ENCODE measurements around the gene DIPK1B. TPM values are rescaled to one million over a fixed set of nuclear protein-coding genes. Genes with fewer than 3 reads are reported as not detected.

Gene DIPK1B
- total RNA-seq, 4 donors from 2014 or later: 19.4 to 23.6 (median 22.6) TPM

- Histone ChIP-seq H3K4me3 (replicated peaks in 1 of 3) (no peak overlapping the region), H3K4me1 (peaks cover 0 to 7% of the 10 kb centered on the region in 2 donors), H3K9me3 (no peaks in the 10 kb centered on the region), H3K27ac (no peak overlapping the region), H3K36me3 (peaks cover 8 to 9% of the 10 kb centered on the region in 2 donors), H3K27me3 (no peaks in the 10 kb centered on the region)
- TF ChIP-seq, protein P1, sequence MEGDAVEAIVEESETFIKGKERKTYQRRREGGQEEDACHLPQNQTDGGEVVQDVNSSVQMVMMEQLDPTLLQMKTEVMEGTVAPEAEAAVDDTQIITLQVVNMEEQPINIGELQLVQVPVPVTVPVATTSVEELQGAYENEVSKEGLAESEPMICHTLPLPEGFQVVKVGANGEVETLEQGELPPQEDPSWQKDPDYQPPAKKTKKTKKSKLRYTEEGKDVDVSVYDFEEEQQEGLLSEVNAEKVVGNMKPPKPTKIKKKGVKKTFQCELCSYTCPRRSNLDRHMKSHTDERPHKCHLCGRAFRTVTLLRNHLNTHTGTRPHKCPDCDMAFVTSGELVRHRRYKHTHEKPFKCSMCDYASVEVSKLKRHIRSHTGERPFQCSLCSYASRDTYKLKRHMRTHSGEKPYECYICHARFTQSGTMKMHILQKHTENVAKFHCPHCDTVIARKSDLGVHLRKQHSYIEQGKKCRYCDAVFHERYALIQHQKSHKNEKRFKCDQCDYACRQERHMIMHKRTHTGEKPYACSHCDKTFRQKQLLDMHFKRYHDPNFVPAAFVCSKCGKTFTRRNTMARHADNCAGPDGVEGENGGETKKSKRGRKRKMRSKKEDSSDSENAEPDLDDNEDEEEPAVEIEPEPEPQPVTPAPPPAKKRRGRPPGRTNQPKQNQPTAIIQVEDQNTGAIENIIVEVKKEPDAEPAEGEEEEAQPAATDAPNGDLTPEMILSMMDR (IDR thresholded peaks at IDR 0.05): no peak
- no peak for TF ChIP-seq POLR2A (IDR thresholded peaks at IDR 0.05)
- WGBS, 2 donors: 75 to 82% methylated on average over 9 to 10 of the region's 11 CpGs
- DNase-seq: no peak
- intact Hi-C loops (cut with DNase I): no loop called here
Observed at GRCh38 chr9:136674786-136675349, 37.5 kb upstream of the DIPK1B start.

DNA sequence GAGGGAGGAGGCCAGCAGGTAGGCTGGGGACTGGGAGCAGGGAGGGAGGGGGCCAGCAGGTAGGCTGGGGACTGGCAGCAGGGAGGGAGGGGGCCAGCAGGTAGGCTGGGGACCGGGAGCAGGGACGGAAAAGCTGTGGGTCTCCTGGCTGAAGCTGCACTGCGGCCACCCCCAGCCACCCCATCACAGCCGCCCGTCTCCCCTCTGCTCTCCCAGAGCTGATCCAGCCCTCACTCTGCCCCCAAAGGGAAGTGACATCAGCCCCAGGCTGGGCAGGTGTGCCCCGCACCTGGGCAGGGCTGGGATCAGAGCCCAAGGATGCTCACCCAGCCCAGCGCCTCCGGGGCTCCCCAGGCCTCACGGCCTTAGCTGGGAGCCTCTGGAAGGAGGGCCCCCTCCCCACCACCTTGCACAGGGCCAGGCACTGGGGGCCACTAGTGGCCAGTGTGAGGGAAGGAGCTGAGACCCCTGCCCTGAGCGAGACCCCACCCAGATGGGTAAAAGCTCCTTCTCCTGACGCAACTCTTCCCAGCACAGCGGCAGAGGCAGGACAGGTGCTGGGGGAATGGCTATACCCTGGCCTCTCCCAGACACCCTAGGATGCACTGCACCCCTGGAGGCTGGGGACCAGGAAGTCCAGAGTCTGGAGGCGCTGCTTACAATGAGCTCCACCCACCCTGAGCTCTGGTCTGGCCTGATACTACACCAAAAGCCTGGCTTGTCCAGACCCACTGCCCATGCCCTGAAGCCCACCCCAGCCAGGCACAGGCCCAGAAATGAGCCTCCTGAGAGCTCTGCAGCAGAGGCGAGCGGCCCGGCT, 36.7 kb upstream of the DIPK1B start:
- 80 to 95% methylated on average over 6 of the region's 16 CpGs for WGBS, 2 donors

GRCh38 chr9:136676297-136676794, 36.0 kb upstream of the DIPK1B start:
- TF ChIP-seq, protein P1 (IDR thresholded peaks at IDR 0.05): no peak
- no peak for TF ChIP-seq POLR2A (IDR thresholded peaks at IDR 0.05)
- no peak for DNase-seq
- Histone ChIP-seq H3K27me3 (no peaks in the 10 kb centered on the region), H3K4me1 (peaks cover 0 to 4% of the 10 kb centered on the region in 2 donors), H3K4me3 (replicated peaks in 1 of 3) (no peak overlapping the region), H3K9me3 (no peaks in the 10 kb centered on the region), H3K27ac (no peak overlapping the region), H3K36me3 (peaks cover 8 to 9% of the 10 kb centered on the region in 2 donors)
- intact Hi-C loops (cut with DNase I): no loop called here
- 95 to 96% methylated on average over 5 to 11 of the region's 13 CpGs for WGBS, 2 donors

More for the DNA sequence above, 36.7 kb upstream of the DIPK1B start:
- no peak for TF ChIP-seq POLR2A (IDR thresholded peaks at IDR 0.05)
- TF ChIP-seq, protein P1 (IDR thresholded peaks at IDR 0.05): no peak
- Histone ChIP-seq H3K27me3 (no peaks in the 10 kb centered on the region), H3K27ac (no peak overlapping the region), H3K9me3 (no peaks in the 10 kb centered on the region), H3K36me3 (peaks cover 8 to 9% of the 10 kb centered on the region in 2 donors), H3K4me1 (peaks cover 0 to 4% of the 10 kb centered on the region in 2 donors), H3K4me3 (replicated peaks in 1 of 3) (no peak overlapping the region)
- intact Hi-C loops (cut with DNase I): no loop called here
- DNase-seq: no peak

- Histone ChIP-seq H3K36me3 (peaks cover 8 to 9% of the 10 kb centered on the region in 2 donors), H3K9me3 (no peaks in the 10 kb centered on the region)
Observed at GRCh38 chr9:136676920-136677686, 35.3 kb upstream of the DIPK1B start.

More at GRCh38 chr9:136676920-136677686, 35.3 kb upstream of the DIPK1B start:
- intact Hi-C loops (cut with DNase I): no loop called here
- DNase-seq: no peak
- Histone ChIP-seq H3K4me1 (peaks cover 0 to 4% of the 10 kb centered on the region in 2 donors), H3K27ac (no peak overlapping the region), H3K27me3 (no peaks in the 10 kb centered on the region), H3K4me3 (replicated peaks in 1 of 3) (no peak overlapping the region)
- 94 to 95% methylated on average over 26 to 37 of the region's 46 CpGs for WGBS, 2 donors
- TF ChIP-seq POLR2A (IDR thresholded peaks at IDR 0.05): no peak
- TF ChIP-seq, protein P1 (IDR thresholded peaks at IDR 0.05): no peak

All from thyroid gland (tissue), 4 donors.